ENCODE results near the gene BAHCC1.

BAHCC1 gene

DNA sequence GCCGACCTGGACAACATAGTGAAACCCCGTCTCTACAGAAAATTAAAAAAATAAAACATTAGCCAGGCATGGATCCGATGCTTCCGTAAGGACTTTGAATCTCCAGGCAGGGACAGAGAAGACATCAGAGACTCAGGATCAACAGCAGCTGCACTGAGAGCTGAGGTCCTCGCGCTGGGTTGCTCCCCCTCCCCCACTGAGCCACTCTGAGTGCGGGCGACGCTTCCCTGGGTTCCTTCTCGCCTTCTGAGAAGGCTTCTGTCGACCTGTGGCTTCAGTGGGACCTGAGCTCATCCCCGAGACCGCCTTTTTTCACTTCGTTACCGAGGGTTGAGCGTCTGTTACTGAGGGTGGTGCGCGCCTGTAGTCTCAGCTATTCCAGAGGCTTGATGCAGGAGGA lies 96.9 kb downstream of the BAHCC1 start:
- Histone ChIP-seq H2AFZ (ENCODE audit: low read length) (no peak overlapping the region), H4K20me1 (ENCODE audit: insufficient read depth, low read length) (no peaks in the 10 kb centered on the region), H3K27me3 (replicated peaks; ENCODE audit: insufficient read depth, low read length) (peaks cover 89% of the 10 kb centered on the region), H3K9me3 (replicated peaks; ENCODE audit: insufficient read depth, low read length) (no peaks in the 10 kb centered on the region), H3K9me2 (replicated peaks; ENCODE audit: insufficient read depth, low read length) (no peaks in the 10 kb centered on the region), H3K4me3 (ENCODE audit: low read length) (no peak overlapping the region), H3F3A (ENCODE audit: insufficient read depth, low read length) (no peaks in the 10 kb centered on the region), H3K79me2 (ENCODE audit: low read length) (no peaks in the 10 kb centered on the region), H3K36me3 (replicated peaks; ENCODE audit: insufficient read depth, low read length) (no peaks in the 10 kb centered on the region), H3K9ac (ENCODE audit: low read length) (no peak overlapping the region), H3K4me2 (ENCODE audit: low read depth, low read length) (no peak overlapping the region), H3K27ac (ENCODE audit: low read length) (no peak overlapping the region), H3K4me1 (ENCODE audit: low read length) (peaks cover 6% of the 10 kb centered on the region; the same call in 1 of the 2 replicates)
- no peak for TF ChIP-seq EZH2 (optimal IDR thresholded peaks at IDR 0.05; ENCODE audit: low read depth, low read length)
- no peak for TF ChIP-seq EZH2phosphoT487 (IDR thresholded peaks at IDR 0.05; ENCODE audit: low read length)
- TF ChIP-seq, protein P1, sequence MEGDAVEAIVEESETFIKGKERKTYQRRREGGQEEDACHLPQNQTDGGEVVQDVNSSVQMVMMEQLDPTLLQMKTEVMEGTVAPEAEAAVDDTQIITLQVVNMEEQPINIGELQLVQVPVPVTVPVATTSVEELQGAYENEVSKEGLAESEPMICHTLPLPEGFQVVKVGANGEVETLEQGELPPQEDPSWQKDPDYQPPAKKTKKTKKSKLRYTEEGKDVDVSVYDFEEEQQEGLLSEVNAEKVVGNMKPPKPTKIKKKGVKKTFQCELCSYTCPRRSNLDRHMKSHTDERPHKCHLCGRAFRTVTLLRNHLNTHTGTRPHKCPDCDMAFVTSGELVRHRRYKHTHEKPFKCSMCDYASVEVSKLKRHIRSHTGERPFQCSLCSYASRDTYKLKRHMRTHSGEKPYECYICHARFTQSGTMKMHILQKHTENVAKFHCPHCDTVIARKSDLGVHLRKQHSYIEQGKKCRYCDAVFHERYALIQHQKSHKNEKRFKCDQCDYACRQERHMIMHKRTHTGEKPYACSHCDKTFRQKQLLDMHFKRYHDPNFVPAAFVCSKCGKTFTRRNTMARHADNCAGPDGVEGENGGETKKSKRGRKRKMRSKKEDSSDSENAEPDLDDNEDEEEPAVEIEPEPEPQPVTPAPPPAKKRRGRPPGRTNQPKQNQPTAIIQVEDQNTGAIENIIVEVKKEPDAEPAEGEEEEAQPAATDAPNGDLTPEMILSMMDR (IDR thresholded peaks at IDR 0.05; ENCODE audit: low read length) = no peak
- no peak for DNase-seq

DNA sequence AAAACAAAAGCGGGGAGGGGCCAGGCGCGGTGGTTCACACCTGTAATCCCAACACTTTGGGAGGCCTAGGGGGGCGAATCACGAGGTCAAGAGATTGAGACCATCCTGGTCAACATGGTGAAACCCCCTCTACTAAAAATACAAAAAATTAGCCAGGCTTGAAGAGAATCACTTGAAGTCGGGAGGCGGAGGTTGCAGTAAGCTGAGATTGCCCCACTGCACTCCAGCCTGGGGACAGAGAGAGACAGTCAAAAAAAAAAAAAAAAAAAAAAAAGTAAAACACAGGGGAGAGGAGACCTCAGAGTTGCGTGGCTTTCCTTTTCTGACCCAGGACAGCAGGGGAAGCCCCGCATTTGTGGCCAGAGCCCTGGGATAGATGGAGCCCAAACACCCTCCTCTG lies 97.4 kb downstream of the BAHCC1 start:
- peaks cover 6% of the 10 kb centered on the region; the same call in 1 of the 2 replicates for H3K4me1 ChIP-seq (ENCODE audit: low read length)
- H3K27ac ChIP-seq (ENCODE audit: low read length) = no peak overlapping the region
- no peak overlapping the region for H3K4me2 ChIP-seq (ENCODE audit: low read depth, low read length)
- no peaks in the 10 kb centered on the region for H3K9me2 ChIP-seq (replicated peaks; ENCODE audit: insufficient read depth, low read length)
- DNase-seq = no peak
- H3K27me3 ChIP-seq (replicated peaks; ENCODE audit: insufficient read depth, low read length) = peaks cover 89% of the 10 kb centered on the region
- H4K20me1 ChIP-seq (ENCODE audit: insufficient read depth, low read length) = no peaks in the 10 kb centered on the region
- H3F3A ChIP-seq (ENCODE audit: insufficient read depth, low read length) = no peaks in the 10 kb centered on the region
- H3K4me3 ChIP-seq (ENCODE audit: low read length) = no peak overlapping the region
- no peaks in the 10 kb centered on the region for H3K36me3 ChIP-seq (replicated peaks; ENCODE audit: insufficient read depth, low read length)
- TF ChIP-seq, protein P1 (IDR thresholded peaks at IDR 0.05; ENCODE audit: low read length) = no peak
- TF ChIP-seq EZH2 (optimal IDR thresholded peaks at IDR 0.05; ENCODE audit: low read depth, low read length) (no peak), EZH2phosphoT487 (IDR thresholded peaks at IDR 0.05; ENCODE audit: low read length) (no peak)
- no peaks in the 10 kb centered on the region for H3K79me2 ChIP-seq (ENCODE audit: low read length)
- no peak overlapping the region for H2AFZ ChIP-seq (ENCODE audit: low read length)
- no peak overlapping the region for H3K9ac ChIP-seq (ENCODE audit: low read length)
- H3K9me3 ChIP-seq (replicated peaks; ENCODE audit: insufficient read depth, low read length) = no peaks in the 10 kb centered on the region

DNA sequence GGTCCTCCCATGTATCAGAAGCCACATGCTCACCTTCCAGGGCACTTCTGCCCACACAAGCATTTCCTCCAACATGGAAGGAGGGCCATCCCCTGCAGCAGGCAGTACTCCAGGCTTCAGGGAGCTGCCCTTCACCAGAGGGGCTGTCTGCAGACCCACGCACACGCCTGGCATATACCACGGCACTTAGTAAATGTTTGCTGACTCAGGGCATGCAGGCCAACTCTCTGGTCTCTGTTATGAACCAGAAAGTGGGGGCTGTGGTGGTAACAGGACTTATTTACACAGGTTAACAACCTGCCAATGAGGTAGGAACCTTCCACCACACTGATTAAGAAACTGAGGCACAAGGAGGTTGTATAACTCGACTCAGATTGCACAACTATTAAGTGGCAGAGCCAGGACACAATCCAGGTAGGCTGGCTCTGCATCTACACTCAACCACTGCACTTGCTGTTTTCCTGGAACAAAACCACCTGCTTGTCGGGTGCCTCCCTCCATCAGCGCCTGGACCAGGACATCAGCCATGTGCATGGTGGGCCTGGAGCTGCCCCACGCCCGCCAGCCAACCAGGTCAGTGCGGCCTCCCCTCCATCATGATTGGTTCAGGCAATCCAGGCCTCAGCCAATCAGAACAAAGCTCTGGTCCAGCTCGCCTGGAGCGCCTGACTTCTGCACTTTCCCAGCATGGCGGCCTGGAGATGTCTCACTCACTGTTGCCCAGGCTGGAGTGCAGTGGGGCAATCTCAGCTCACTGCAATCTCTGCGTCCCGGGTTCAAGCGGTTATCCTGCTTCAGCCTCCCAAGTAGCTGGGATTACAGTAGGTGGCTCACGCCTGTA lies 98.2 kb downstream of the BAHCC1 start:
- Histone ChIP-seq H3K4me2 (ENCODE audit: low read depth, low read length) (no peak overlapping the region), H3K9me3 (replicated peaks; ENCODE audit: insufficient read depth, low read length) (no peaks in the 10 kb centered on the region), H3K9ac (ENCODE audit: low read length) (no peak overlapping the region), H3K79me2 (ENCODE audit: low read length) (no peaks in the 10 kb centered on the region), H3K4me1 (ENCODE audit: low read length) (peaks cover 6% of the 10 kb centered on the region; the same call in 1 of the 2 replicates), H3K27ac (ENCODE audit: low read length) (no peak overlapping the region), H2AFZ (ENCODE audit: low read length) (no peak overlapping the region), H3K9me2 (replicated peaks; ENCODE audit: insufficient read depth, low read length) (no peaks in the 10 kb centered on the region), H3K27me3 (replicated peaks; ENCODE audit: insufficient read depth, low read length) (peaks cover 90% of the 10 kb centered on the region), H4K20me1 (ENCODE audit: insufficient read depth, low read length) (no peaks in the 10 kb centered on the region), H3K36me3 (replicated peaks; ENCODE audit: insufficient read depth, low read length) (no peaks in the 10 kb centered on the region), H3F3A (ENCODE audit: insufficient read depth, low read length) (no peaks in the 10 kb centered on the region), H3K4me3 (ENCODE audit: low read length) (no peak overlapping the region)
- TF ChIP-seq, protein P1 (IDR thresholded peaks at IDR 0.05; ENCODE audit: low read length) = no peak
- no peak for TF ChIP-seq EZH2 (optimal IDR thresholded peaks at IDR 0.05; ENCODE audit: low read depth, low read length)
- TF ChIP-seq EZH2phosphoT487 (IDR thresholded peaks at IDR 0.05; ENCODE audit: low read length) = no peak
- no peak for DNase-seq
